Upper lobe of right lung (tissue), 1 donor: Measurements from ENCODE around the gene OR51B2. TPM values are rescaled to one million over a fixed set of nuclear protein-coding genes. Genes with fewer than 3 reads are reported as not detected.
"Not testable (repeated sequence)": the region's sequence is repeated elsewhere in the genome, so short reads cannot be mapped to it uniquely, and the experiment has no call there.

Experiments
- ATAC-seq: fragments of 200-7000 bp; cut with Tn5 transposase; one replicate; pipeline ENCODE4 v1.9.1; 2020; ENCODE audit warnings: mild to moderate bottlenecking, moderate library complexity
- DNase-seq: peaks from one replicate; pipeline ENCODE4 v3.0.0-alpha.2; 2020
- H3K27ac ChIP-seq: fragments of 200-600 bp; one replicate; pipeline ENCODE4 v1.8.0; 2022
- H3K27me3 ChIP-seq: fragments of 200-600 bp; one replicate; pipeline ENCODE4 v1.8.0; 2022; ENCODE audit warnings: mild to moderate bottlenecking
- H3K36me3 ChIP-seq: fragments of 200-600 bp; one replicate; pipeline ENCODE4 v1.8.0; 2022
- H3K4me1 ChIP-seq: fragments of 200-600 bp; one replicate; pipeline ENCODE4 v1.8.0; 2022
- H3K4me3 ChIP-seq: fragments of 200-600 bp; one replicate; pipeline ENCODE4 v1.8.0; 2022; ENCODE audit warnings: mild to moderate bottlenecking
- H3K9me3 ChIP-seq: fragments of 200-600 bp; one replicate; pipeline ENCODE4 v1.8.0; 2022
- intact Hi-C: fragments of 100-400 bp; cut with DNase I; formaldehyde crosslinking; loops from one replicate; pipeline ENCODE4 v1.11.0; 2022
- long read RNA-seq: library from polyadenylated mRNA; unstranded; transcript quantifications from one replicate; pipeline ENCODE4 v2.0.0, GENCODE V29; 2021
- total RNA-seq: library from RNA; stranded (reverse); fragmentation: NEBNext Ultra II Directional; extraction: Animal tissue kit (Norgen Biotek cat#: 25700); gene quantifications from one replicate; pipeline ENCODE4 v1.2.1, GENCODE V29; 2021
- TF ChIP-seq, protein P1 (sequence below): fragments of 200-600 bp; IDR thresholded peaks from one replicate; pipeline ENCODE4 v1.8.0; 2022; ENCODE audit warnings: antibody characterized with exemption
- donor health status: DM: no; HTN: yes; CAD: no; lungs with severe emphysema.

The OR51B2 gene
- total RNA-seq, result not detected
- long read RNA-seq, result 0 reads

DNA sequence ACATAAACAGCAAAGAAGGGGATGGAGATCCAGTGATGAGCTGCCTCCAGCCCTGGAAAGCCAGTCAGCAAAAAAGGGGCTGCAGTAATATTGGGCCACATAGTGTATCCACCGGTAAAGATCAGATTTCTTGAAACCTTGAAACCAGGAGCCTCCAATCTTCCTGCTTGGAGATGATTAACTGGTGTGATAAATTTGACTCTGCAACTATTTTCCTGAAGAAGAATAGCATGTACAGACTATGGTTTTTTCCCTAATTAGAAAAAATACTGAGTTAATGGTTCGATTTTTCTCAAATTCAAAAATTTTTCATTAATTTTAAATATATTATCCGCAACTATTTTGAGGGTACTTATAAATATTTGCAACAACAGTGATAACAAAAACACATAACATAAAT is at the start of gene OR51B2:
OR51B2 (minus strand) TSS at position 101 of the 400 bp plus-strand sequence; CDS start at position 101, 0 bp downstream.
- DNase-seq, result no peak
- no peaks in the 10 kb centered on the region for H3K4me1 ChIP-seq
- TF ChIP-seq, protein P1, sequence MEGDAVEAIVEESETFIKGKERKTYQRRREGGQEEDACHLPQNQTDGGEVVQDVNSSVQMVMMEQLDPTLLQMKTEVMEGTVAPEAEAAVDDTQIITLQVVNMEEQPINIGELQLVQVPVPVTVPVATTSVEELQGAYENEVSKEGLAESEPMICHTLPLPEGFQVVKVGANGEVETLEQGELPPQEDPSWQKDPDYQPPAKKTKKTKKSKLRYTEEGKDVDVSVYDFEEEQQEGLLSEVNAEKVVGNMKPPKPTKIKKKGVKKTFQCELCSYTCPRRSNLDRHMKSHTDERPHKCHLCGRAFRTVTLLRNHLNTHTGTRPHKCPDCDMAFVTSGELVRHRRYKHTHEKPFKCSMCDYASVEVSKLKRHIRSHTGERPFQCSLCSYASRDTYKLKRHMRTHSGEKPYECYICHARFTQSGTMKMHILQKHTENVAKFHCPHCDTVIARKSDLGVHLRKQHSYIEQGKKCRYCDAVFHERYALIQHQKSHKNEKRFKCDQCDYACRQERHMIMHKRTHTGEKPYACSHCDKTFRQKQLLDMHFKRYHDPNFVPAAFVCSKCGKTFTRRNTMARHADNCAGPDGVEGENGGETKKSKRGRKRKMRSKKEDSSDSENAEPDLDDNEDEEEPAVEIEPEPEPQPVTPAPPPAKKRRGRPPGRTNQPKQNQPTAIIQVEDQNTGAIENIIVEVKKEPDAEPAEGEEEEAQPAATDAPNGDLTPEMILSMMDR, result no peak
- no peak within 1 kb of the TSS for H3K4me3 ChIP-seq
- no peak within 1 kb of the TSS for H3K27ac ChIP-seq
- no peak for ATAC-seq
- intact Hi-C loops, result no loop called here
- H3K9me3 ChIP-seq, result no peaks in the 10 kb centered on the region
- H3K27me3 ChIP-seq, result no peaks in the 10 kb centered on the region
- H3K36me3 ChIP-seq, result no peaks in the 10 kb centered on the region

GRCh38 chr11:5369789-5370188 is 45.7 kb upstream of the OR51B2 start:
- TF ChIP-seq, protein P1, result no peak
- Histone ChIP-seq H3K27ac (no peak overlapping the region), H3K4me3 (no peak overlapping the region), H3K4me1 (no peaks in the 10 kb centered on the region), H3K27me3 (no peaks in the 10 kb centered on the region), H3K36me3 (no peaks in the 10 kb centered on the region), H3K9me3 (no peaks in the 10 kb centered on the region)
- DNase-seq (no peak), ATAC-seq (no peak)
- intact Hi-C loops, result no loop called here

- DNase-seq (no peak), ATAC-seq (no peak)
- Histone ChIP-seq H3K27me3 (no peaks in the 10 kb centered on the region), H3K27ac (no peak overlapping the region), H3K4me3 (no peak overlapping the region), H3K4me1 (no peaks in the 10 kb centered on the region), H3K9me3 (no peaks in the 10 kb centered on the region), H3K36me3 (no peaks in the 10 kb centered on the region)
- TF ChIP-seq, protein P1, result no peak
- intact Hi-C loops, result no loop called here
Measured at GRCh38 chr11:5368502-5369043, 44.5 kb upstream of the OR51B2 start.

GRCh38 chr11:5367448-5368074 is 43.5 kb upstream of the OR51B2 start:
- Histone ChIP-seq H3K27me3 (no peaks in the 10 kb centered on the region), H3K4me1 (no peaks in the 10 kb centered on the region), H3K4me3 (no peak overlapping the region), H3K27ac (no peak overlapping the region), H3K9me3 (no peaks in the 10 kb centered on the region), H3K36me3 (no peaks in the 10 kb centered on the region)
- no peak for ATAC-seq
- TF ChIP-seq, protein P1, result no peak
- intact Hi-C loops, result no loop called here
- no peak for DNase-seq

GRCh38 chr11:5366856-5367255 is 42.8 kb upstream of the OR51B2 start:
- TF ChIP-seq, protein P1, result no peak
- no peaks in the 10 kb centered on the region for H3K4me1 ChIP-seq
- H3K27ac ChIP-seq, result no peak overlapping the region
- H3K4me3 ChIP-seq, result no peak overlapping the region
- H3K36me3 ChIP-seq, result no peaks in the 10 kb centered on the region
- H3K27me3 ChIP-seq, result no peaks in the 10 kb centered on the region
- ATAC-seq, result no peak
- DNase-seq, result no peak
- H3K9me3 ChIP-seq, result no peaks in the 10 kb centered on the region
- intact Hi-C loops, result no loop called here

DNA sequence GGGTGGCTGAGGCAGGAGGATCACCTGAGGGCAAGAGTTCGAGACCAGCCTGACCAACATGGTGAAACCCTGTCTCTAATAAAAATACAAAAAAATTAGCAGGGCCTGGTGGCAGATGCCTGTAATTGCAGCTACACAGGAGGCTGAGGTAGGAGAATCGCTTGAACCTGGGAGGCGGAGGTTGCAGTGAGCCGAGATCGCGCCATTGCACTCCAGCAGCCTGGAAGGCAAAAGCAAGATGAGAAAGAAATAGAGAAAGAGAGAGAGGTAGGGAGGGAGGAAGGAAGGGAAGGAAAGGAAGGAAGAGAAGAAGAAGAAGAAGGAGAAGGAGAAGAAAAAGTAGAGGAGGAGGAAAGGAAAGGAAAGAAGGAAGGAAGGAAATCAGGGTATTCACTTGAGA is 42.3 kb upstream of the OR51B2 start:
- H3K9me3 ChIP-seq, H3K4me1 ChIP-seq, DNase-seq, ATAC-seq, H3K36me3 ChIP-seq, H3K4me3 ChIP-seq, intact Hi-C loops, H3K27me3 ChIP-seq, H3K27ac ChIP-seq: not testable (repeated sequence)
